ENCODE measurements around the gene SLC45A1. TPM values are rescaled to one million over a fixed set of nuclear protein-coding genes. Genes with fewer than 3 reads are reported as not detected.

Gene SLC45A1
- total RNA-seq, 1 experiment from 2014 or later, result 0.41 TPM

GRCh38 chr1:8388732-8389562, 71.0 kb downstream of the SLC45A1 start:
- H3K4me3 ChIP-seq (ENCODE audit: low read depth, low read length), result no peak overlapping the region
- peaks cover 4% of the 10 kb centered on the region for H3K4me1 Mint-ChIP-seq (ENCODE audit: low read depth, unreplicated experiment)
- H3K27ac Mint-ChIP-seq (ENCODE audit: unreplicated experiment), result peak overlapping the region; percentile 31
- H3K4me1 ChIP-seq, result no peaks in the 10 kb centered on the region
- H3K27me3 Mint-ChIP-seq (ENCODE audit: insufficient read depth, unreplicated experiment), result no peaks in the 10 kb centered on the region
- intact Hi-C loops (cut with micrococcal nuclease; ENCODE audit: unreplicated experiment), result no loop called here
- H3K36me3 ChIP-seq (ENCODE audit: control insufficient read depth, insufficient read depth, low read length), result peaks cover 2% of the 10 kb centered on the region; the same call in 1 of the 2 replicates
- H3K9me3 Mint-ChIP-seq (ENCODE audit: unreplicated experiment), result no peaks in the 10 kb centered on the region
- CTCF ChIA-PET, result no interaction called here
- TF ChIP-seq CTCF (IDR thresholded peaks at IDR 0.05; ENCODE audit: insufficient read depth in 1 of 2, low read depth in 1 of 2, low read length in 1 of 2, severe bottlenecking in 1 of 2, unreplicated experiment in 1 of 2), result no peak
- DNase-seq, result no peak
- no peaks in the 10 kb centered on the region for H3K27me3 ChIP-seq (replicated peaks; ENCODE audit: control insufficient read depth, insufficient read depth, low read length)
- H3K36me3 Mint-ChIP-seq (ENCODE audit: insufficient read depth, unreplicated experiment), result peaks cover 40% of the 10 kb centered on the region
- H3K4me3 Mint-ChIP-seq (ENCODE audit: unreplicated experiment), result no peak overlapping the region
- POLR2A ChIA-PET, result no interaction called here
- BruUV-seq (replicated peaks), result no TSS peak
- no peaks in the 10 kb centered on the region for H3K9me3 ChIP-seq

- peaks cover 34% of the 10 kb centered on the region for H3K36me3 Mint-ChIP-seq (ENCODE audit: insufficient read depth, unreplicated experiment)
- TF ChIP-seq CTCF (IDR thresholded peaks at IDR 0.05; ENCODE audit: insufficient read depth in 1 of 2, low read depth in 1 of 2, low read length in 1 of 2, severe bottlenecking in 1 of 2, unreplicated experiment in 1 of 2), result no peak
- ChIA-PET POLR2A (no interaction called here), CTCF (no interaction called here)
- no TSS peak for BruUV-seq (replicated peaks)
- no peaks in the 10 kb centered on the region for H3K27me3 Mint-ChIP-seq (ENCODE audit: insufficient read depth, unreplicated experiment)
- peaks cover 4% of the 10 kb centered on the region for H3K4me1 Mint-ChIP-seq (ENCODE audit: low read depth, unreplicated experiment)
- no peak for DNase-seq
- Histone ChIP-seq H3K36me3 (ENCODE audit: control insufficient read depth, insufficient read depth, low read length) (no peaks in the 10 kb centered on the region; the same call in 1 of the 2 replicates), H3K4me1 (no peaks in the 10 kb centered on the region), H3K27me3 (replicated peaks; ENCODE audit: control insufficient read depth, insufficient read depth, low read length) (no peaks in the 10 kb centered on the region), H3K9me3 (no peaks in the 10 kb centered on the region), H3K4me3 (ENCODE audit: low read depth, low read length) (no peak overlapping the region)
- no peak overlapping the region for H3K4me3 Mint-ChIP-seq (ENCODE audit: unreplicated experiment)
- peak overlapping the region; percentile 31 for H3K27ac Mint-ChIP-seq (ENCODE audit: unreplicated experiment)
- intact Hi-C loops (cut with micrococcal nuclease; ENCODE audit: unreplicated experiment), result no loop called here
- H3K9me3 Mint-ChIP-seq (ENCODE audit: unreplicated experiment), result no peaks in the 10 kb centered on the region
Measured at GRCh38 chr1:8389958-8390535, 72.1 kb downstream of the SLC45A1 start.

GRCh38 chr1:8390707-8391106, 72.8 kb downstream of the SLC45A1 start:
- H3K4me3 Mint-ChIP-seq (ENCODE audit: unreplicated experiment), result no peak overlapping the region
- Histone ChIP-seq H3K9me3 (no peaks in the 10 kb centered on the region), H3K27me3 (replicated peaks; ENCODE audit: control insufficient read depth, insufficient read depth, low read length) (no peaks in the 10 kb centered on the region), H3K4me3 (ENCODE audit: low read depth, low read length) (no peak overlapping the region), H3K36me3 (ENCODE audit: control insufficient read depth, insufficient read depth, low read length) (no peaks in the 10 kb centered on the region; the same call in 1 of the 2 replicates), H3K4me1 (no peaks in the 10 kb centered on the region)
- ChIA-PET POLR2A (no interaction called here), CTCF (no interaction called here)
- intact Hi-C loops (cut with micrococcal nuclease; ENCODE audit: unreplicated experiment), result no loop called here
- no peaks in the 10 kb centered on the region for H3K27me3 Mint-ChIP-seq (ENCODE audit: insufficient read depth, unreplicated experiment)
- TF ChIP-seq CTCF (IDR thresholded peaks at IDR 0.05; ENCODE audit: insufficient read depth in 1 of 2, low read depth in 1 of 2, low read length in 1 of 2, severe bottlenecking in 1 of 2, unreplicated experiment in 1 of 2), result no peak
- no peak overlapping the region for H3K27ac Mint-ChIP-seq (ENCODE audit: unreplicated experiment)
- peaks cover 4% of the 10 kb centered on the region for H3K4me1 Mint-ChIP-seq (ENCODE audit: low read depth, unreplicated experiment)
- H3K36me3 Mint-ChIP-seq (ENCODE audit: insufficient read depth, unreplicated experiment), result peaks cover 33% of the 10 kb centered on the region
- BruUV-seq (replicated peaks), result no TSS peak
- no peak for DNase-seq
- no peaks in the 10 kb centered on the region for H3K9me3 Mint-ChIP-seq (ENCODE audit: unreplicated experiment)

Measured in Caco-2 (cell line).